ENCODE measurements around the gene ANKRD22. TPM values are rescaled to one million over a fixed set of nuclear protein-coding genes. Genes with fewer than 3 reads are reported as not detected.
A peak's percentile ranks its signal among the peaks of the same experiment; 100 is the strongest.

ANKRD22 gene
- total and polyA plus RNA-seq, 2 donors from 2014 or later, result 3.6 to 6.5 TPM

DNA sequence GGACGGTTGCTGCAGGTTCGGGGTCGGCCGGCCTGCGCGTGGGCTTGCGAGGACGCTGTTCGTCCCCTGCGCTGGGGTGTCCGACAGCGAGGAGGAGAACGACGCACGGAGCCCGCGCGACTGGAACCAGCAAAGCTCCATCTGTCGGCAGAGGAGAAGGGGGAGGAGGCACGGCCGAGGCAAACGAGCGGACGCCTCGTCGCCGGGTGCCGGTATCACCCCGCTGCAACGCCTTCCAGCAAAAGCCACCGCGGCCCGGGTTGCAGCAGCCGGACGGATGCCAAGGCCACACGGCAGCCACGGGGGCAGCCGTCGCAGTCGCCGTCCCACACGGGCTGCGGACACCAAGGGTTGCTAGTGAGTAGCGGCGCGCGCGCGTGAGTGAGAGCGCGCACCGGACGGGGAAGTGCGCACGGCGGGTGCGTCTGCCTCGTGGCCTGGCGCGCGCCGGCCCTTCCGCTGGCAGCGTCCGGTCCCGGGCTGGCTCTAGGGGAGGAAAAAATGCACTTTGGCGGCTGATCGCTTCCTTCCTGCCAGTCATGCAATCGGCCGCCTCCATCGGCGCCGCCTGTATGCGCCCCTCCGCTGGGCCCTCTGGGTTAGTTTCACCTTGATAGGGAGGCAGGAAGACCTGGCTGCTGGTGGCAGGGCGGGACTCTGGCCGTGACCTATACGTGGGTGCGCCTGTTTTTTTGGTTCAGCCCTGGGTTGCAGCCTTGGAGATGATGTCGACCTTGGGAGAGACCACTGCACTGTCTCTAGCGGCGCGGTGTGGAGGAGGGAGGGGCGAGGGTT, 28.8 kb upstream of the ANKRD22 start:
- TF ChIP-seq, protein P1, sequence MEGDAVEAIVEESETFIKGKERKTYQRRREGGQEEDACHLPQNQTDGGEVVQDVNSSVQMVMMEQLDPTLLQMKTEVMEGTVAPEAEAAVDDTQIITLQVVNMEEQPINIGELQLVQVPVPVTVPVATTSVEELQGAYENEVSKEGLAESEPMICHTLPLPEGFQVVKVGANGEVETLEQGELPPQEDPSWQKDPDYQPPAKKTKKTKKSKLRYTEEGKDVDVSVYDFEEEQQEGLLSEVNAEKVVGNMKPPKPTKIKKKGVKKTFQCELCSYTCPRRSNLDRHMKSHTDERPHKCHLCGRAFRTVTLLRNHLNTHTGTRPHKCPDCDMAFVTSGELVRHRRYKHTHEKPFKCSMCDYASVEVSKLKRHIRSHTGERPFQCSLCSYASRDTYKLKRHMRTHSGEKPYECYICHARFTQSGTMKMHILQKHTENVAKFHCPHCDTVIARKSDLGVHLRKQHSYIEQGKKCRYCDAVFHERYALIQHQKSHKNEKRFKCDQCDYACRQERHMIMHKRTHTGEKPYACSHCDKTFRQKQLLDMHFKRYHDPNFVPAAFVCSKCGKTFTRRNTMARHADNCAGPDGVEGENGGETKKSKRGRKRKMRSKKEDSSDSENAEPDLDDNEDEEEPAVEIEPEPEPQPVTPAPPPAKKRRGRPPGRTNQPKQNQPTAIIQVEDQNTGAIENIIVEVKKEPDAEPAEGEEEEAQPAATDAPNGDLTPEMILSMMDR (IDR thresholded peaks at IDR 0.05; ENCODE audit: borderline replicate concordance, extremely low read depth, insufficient read depth), result no peak
- Histone ChIP-seq H3K9ac (ENCODE audit: low read length in 3 of 3) (peak overlapping the region; percentile 38 to 73 (median 70)), H3K4me3 (ENCODE audit: low read length in 3 of 3) (peak overlapping the region; percentile 62 to 86 (median 82)), H3K9me3 (ENCODE audit: control insufficient read depth in 2 of 3, insufficient read depth in 1 of 3, low read length in 3 of 3) (no peaks in the 10 kb centered on the region), H3K36me3 (ENCODE audit: control insufficient read depth in 2 of 3, insufficient read depth in 3 of 3, low read length in 3 of 3) (no peaks in the 10 kb centered on the region), H3K4me1 (ENCODE audit: control insufficient read depth in 2 of 3, insufficient read depth in 2 of 3, low read depth in 1 of 3, low read length in 3 of 3) (peaks cover 0 to 5% (median 0%) of the 10 kb centered on the region in 3 donors), H3K27ac (ENCODE audit: low read depth in 2 of 2, low read length in 2 of 2) (peak overlapping the region; percentile 81 to 93), H3K27me3 (ENCODE audit: control insufficient read depth, insufficient read depth, low read length) (peaks cover 3% of the 10 kb centered on the region)
- intact Hi-C loops (cut with DNase I), result no loop called here
- DNase-seq (peak; percentile 78 to 92 (median 86)), FAIRE-seq (no peak)

DNA sequence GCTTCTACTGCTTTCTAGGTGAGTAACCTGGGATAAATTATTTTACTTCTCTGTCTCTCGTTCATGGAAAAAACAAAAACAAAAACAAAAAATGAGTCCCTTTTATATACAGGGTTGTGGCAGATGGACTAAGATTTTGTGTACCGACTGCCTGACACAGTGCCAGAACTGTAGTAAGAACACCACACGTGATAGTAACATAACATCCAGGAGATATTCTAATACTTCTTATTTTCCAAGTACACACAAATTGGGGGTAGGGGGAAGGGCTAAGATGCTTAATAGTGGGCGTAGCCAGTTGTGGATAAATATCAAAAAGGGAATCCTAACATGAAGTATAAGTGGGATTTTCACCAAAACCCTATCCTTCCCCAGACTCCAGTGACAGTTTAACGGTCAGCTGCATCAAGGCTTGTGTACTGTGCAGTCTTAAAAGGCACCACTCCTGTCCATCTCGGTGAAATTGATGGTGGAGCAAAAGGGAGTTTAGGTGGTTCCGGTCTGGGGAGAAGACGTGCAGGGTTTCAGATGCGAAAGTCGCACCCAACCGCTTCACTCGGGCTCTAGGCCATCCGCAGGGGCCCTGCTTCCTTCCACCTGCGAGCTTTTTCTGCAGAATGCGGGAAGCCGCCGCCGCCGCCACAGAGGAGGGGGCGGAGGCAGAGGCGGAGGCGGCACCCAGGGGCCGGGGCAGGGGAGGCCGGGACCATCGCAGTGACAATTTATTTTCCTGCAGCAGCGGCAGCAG, 28.1 kb upstream of the ANKRD22 start, which contains the start of gene STAMBPL1:
Gene STAMBPL1 (plus strand): TSS at position 712 of the 748 bp plus-strand sequence. CDS start 21,464 bp downstream, outside the sequence.
- TF ChIP-seq, protein P1 (IDR thresholded peaks at IDR 0.05; ENCODE audit: borderline replicate concordance, extremely low read depth, insufficient read depth), result no peak
- H3K36me3 ChIP-seq (ENCODE audit: control insufficient read depth in 2 of 3, insufficient read depth in 3 of 3, low read length in 3 of 3), result no peaks in the 10 kb centered on the region
- FAIRE-seq (no peak), DNase-seq (peak in 1 of 5 donors; percentile 54)
- no peaks in the 10 kb centered on the region for H3K9me3 ChIP-seq (ENCODE audit: control insufficient read depth in 2 of 3, insufficient read depth in 1 of 3, low read length in 3 of 3)
- H3K9ac ChIP-seq (ENCODE audit: low read length in 3 of 3), result peak within 1 kb of the TSS; percentile 38 to 73 (median 70)
- H3K4me1 ChIP-seq (ENCODE audit: control insufficient read depth in 2 of 3, insufficient read depth in 2 of 3, low read depth in 1 of 3, low read length in 3 of 3), result peaks cover 0 to 5% (median 0%) of the 10 kb centered on the region in 3 donors
- peak within 1 kb of the TSS; percentile 81 to 93 for H3K27ac ChIP-seq (ENCODE audit: low read depth in 2 of 2, low read length in 2 of 2)
- intact Hi-C loops (cut with DNase I), result no loop called here
- H3K27me3 ChIP-seq (ENCODE audit: control insufficient read depth, insufficient read depth, low read length), result peaks cover 3% of the 10 kb centered on the region
- H3K4me3 ChIP-seq (ENCODE audit: low read length in 3 of 3), result peak within 1 kb of the TSS; percentile 62 to 86 (median 82)

DNA sequence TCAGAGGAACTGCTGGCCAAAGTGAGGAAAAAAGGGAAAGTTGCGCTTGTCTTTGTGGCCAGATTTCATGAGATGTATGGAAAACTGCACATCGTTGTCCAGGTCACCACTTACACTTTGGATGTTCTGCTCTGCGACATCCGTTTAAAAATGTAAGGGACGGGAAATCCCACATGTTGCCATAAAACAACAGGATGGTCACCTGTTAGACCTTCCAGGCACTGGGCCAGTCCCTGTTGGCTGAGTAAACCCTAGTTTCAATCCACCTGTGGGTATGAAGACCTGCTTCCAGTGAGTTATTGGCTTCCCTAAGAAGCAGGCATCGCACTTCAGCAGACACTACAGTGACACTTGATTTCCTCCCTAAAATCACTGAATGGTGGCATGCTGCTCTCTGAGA, 25.7 kb upstream of the ANKRD22 start:
- intact Hi-C loops (cut with DNase I), result no loop called here
- no peak overlapping the region for H3K4me3 ChIP-seq (ENCODE audit: low read length in 3 of 3)
- H3K27me3 ChIP-seq (ENCODE audit: control insufficient read depth, insufficient read depth, low read length), result peaks cover 3% of the 10 kb centered on the region
- peaks cover 0 to 5% (median 0%) of the 10 kb centered on the region in 3 donors for H3K4me1 ChIP-seq (ENCODE audit: control insufficient read depth in 2 of 3, insufficient read depth in 2 of 3, low read depth in 1 of 3, low read length in 3 of 3)
- DNase-seq (no peak), FAIRE-seq (no peak)
- H3K9me3 ChIP-seq (ENCODE audit: control insufficient read depth in 2 of 3, insufficient read depth in 1 of 3, low read length in 3 of 3), result no peaks in the 10 kb centered on the region
- H3K9ac ChIP-seq (ENCODE audit: low read length in 3 of 3), result no peak overlapping the region
- no peaks in the 10 kb centered on the region for H3K36me3 ChIP-seq (ENCODE audit: control insufficient read depth in 2 of 3, insufficient read depth in 3 of 3, low read length in 3 of 3)
- TF ChIP-seq, protein P1 (IDR thresholded peaks at IDR 0.05; ENCODE audit: borderline replicate concordance, extremely low read depth, insufficient read depth), result no peak
- H3K27ac ChIP-seq (ENCODE audit: low read depth in 2 of 2, low read length in 2 of 2), result no peak overlapping the region

Measured in kidney (tissue), 14 donors.